ENCODE results near the gene GOT2.

- no peak for TF ChIP-seq POLR2A (IDR thresholded peaks at IDR 0.05)
- TF ChIP-seq CTCF (IDR thresholded peaks at IDR 0.05) = no peak
These were observed 1.4 kb downstream of the GOT2 start for GRCh38 chr16:58732545-58733247.

Data from lower leg skin (tissue), 3 donors.